Type B pancreatic cell (in vitro differentiated cells): ENCODE measurements around the gene APH1B. TPM values are rescaled to one million over a fixed set of nuclear protein-coding genes. Genes with fewer than 3 reads are reported as not detected.
"Not testable (repeated sequence)": the region's sequence is repeated elsewhere in the genome, so short reads cannot be mapped to it uniquely, and the experiment has no call there.

Source experiments
- DNase-seq: peaks from one replicate; pipeline ENCODE4 v3.0.0; 2021; ENCODE audit warnings: mixed read lengths; ENCODE audit not compliant: unreplicated experiment; ENCODE audit errors: extremely low spot score
- H3K27ac Mint-ChIP-seq: 2 replicates; pipeline ENCODE4 v1.8.0; 2021; ENCODE audit warnings: mild to moderate bottlenecking, mixed read lengths
- H3K27me3 Mint-ChIP-seq: 2 replicates; pipeline ENCODE4 v1.8.0; 2021; ENCODE audit warnings: mixed read lengths
- H3K36me3 Mint-ChIP-seq: 2 replicates; pipeline ENCODE4 v1.8.0; 2021; ENCODE audit warnings: mixed read lengths
- H3K4me1 Mint-ChIP-seq: one replicate; pipeline ENCODE4 v1.8.0; 2021; ENCODE audit warnings: mixed read lengths; ENCODE audit not compliant: unreplicated experiment
- H3K4me3 Mint-ChIP-seq: 2 replicates; pipeline ENCODE4 v1.8.0; 2021; ENCODE audit warnings: mild to moderate bottlenecking, mixed read lengths
- H3K9me3 Mint-ChIP-seq: 2 replicates; pipeline ENCODE4 v1.8.0; 2021; ENCODE audit warnings: mixed read lengths
- total RNA-seq: library from RNA; stranded (reverse); gene quantifications from 2 replicates; pipeline ENCODE4 v1.2.1, GENCODE V29; 2021; ENCODE audit warnings: low replicate concordance
- TF ChIP-seq, protein P1 (sequence below): fragments of 200-600 bp; sonication (generic); conservative IDR thresholded peaks from 2 replicates; pipeline ENCODE4 v1.5.0; 2021; ENCODE audit warnings: antibody characterized with exemption, mild to moderate bottlenecking

The APH1B gene
- total RNA-seq, 1 donor from 2014 or later, result 16.0 TPM

DNA sequence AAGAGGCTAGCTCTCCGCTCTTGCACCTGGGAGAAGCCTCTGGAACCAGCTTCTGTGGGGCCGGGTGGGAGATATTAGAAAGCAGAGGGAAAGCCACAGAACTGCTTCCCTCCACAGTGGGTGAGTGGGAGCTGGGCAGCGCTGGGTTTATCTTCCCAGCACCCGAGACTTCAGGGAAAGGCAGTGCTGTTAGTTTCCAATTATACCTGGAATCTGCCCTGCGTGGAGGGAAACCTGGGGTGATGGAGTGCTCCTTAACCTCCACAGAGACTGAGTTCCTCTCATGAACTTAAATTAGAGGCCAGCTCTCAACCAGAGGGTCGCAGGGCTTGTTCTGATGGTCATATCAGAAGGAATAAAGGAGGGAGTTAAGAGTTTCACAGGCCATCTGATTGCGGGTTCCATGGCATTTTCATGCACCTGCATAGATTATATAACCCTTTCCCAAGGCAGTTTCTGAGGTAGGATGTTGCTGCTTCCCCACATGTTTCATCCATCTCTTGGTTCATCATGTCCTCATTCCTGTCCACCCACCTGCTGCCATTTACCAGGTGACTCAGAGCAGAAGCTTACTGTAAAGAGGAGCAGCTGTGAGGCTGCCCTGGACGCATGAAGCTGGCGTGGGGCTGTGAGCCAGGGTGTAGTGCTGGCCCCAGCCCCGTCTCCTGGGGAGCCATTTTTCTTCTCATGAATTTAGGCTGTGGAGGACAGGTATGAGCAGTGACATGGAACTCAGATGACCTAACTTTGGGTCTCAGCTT, 61.8 kb downstream of the APH1B start:
- H3K27ac Mint-ChIP-seq, result no peak overlapping the region

DNA sequence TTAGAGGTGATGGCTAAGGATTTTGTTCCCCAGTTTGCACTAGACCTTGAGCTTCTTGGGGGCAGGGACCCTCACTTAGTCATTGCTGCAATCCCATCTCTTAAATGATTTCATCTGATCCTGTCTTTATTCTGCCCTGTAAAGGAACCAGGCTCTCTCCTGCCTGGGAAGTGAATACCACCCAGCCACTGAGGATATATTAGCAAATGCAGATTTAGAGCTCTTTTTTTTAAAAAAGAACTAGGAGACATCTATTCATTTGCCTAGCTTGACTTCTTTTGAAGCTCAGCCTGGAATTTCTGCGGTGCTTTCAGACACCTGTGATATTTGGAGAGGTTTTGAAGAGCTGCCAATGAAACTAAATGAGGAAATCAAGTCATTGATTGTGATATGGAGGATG, 62.4 kb downstream of the APH1B start:
- Mint-ChIP-seq H3K27me3 (peaks cover 29% of the 10 kb centered on the region), H3K4me1 (peaks cover 13% of the 10 kb centered on the region), H3K27ac (no peak overlapping the region), H3K4me3 (no peak overlapping the region), H3K9me3 (no peaks in the 10 kb centered on the region), H3K36me3 (no peaks in the 10 kb centered on the region)
- DNase-seq, result no peak
- TF ChIP-seq, protein P1, sequence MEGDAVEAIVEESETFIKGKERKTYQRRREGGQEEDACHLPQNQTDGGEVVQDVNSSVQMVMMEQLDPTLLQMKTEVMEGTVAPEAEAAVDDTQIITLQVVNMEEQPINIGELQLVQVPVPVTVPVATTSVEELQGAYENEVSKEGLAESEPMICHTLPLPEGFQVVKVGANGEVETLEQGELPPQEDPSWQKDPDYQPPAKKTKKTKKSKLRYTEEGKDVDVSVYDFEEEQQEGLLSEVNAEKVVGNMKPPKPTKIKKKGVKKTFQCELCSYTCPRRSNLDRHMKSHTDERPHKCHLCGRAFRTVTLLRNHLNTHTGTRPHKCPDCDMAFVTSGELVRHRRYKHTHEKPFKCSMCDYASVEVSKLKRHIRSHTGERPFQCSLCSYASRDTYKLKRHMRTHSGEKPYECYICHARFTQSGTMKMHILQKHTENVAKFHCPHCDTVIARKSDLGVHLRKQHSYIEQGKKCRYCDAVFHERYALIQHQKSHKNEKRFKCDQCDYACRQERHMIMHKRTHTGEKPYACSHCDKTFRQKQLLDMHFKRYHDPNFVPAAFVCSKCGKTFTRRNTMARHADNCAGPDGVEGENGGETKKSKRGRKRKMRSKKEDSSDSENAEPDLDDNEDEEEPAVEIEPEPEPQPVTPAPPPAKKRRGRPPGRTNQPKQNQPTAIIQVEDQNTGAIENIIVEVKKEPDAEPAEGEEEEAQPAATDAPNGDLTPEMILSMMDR, result no peak

More for the DNA sequence above, 61.8 kb downstream of the APH1B start:
- no peak overlapping the region for H3K4me3 Mint-ChIP-seq
- H3K4me1 Mint-ChIP-seq, result peaks cover 11% of the 10 kb centered on the region
- no peak for DNase-seq
- H3K9me3 Mint-ChIP-seq, result no peaks in the 10 kb centered on the region
- peaks cover 25% of the 10 kb centered on the region for H3K27me3 Mint-ChIP-seq
- no peaks in the 10 kb centered on the region for H3K36me3 Mint-ChIP-seq
- TF ChIP-seq, protein P1, result no peak

DNA sequence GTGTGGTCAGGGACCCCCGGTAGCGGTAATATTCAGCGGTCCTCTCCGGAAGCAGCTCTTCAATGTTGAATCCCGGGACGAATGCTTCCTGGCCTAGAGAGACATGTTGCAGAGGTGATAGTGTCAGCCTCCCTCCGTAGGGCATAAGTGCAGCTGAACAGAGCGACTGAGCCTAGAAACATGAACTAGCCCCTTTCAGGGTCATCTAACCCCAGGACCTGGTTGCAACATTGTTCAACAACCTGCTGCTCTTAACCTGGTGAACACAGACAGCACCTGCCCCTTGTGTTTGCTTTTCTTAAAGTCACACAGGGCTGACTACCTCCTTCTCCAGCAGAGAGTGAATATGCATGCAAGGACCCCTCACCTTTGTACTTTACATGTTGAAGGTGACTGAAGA, 62.9 kb downstream of the APH1B start:
- Mint-ChIP-seq H3K27ac (no peak overlapping the region), H3K9me3 (no peaks in the 10 kb centered on the region), H3K4me3 (no peak overlapping the region), H3K27me3 (peaks cover 32% of the 10 kb centered on the region), H3K4me1 (peaks cover 16% of the 10 kb centered on the region), H3K36me3 (no peaks in the 10 kb centered on the region)
- TF ChIP-seq, protein P1, result no peak
- DNase-seq, result no peak

DNA sequence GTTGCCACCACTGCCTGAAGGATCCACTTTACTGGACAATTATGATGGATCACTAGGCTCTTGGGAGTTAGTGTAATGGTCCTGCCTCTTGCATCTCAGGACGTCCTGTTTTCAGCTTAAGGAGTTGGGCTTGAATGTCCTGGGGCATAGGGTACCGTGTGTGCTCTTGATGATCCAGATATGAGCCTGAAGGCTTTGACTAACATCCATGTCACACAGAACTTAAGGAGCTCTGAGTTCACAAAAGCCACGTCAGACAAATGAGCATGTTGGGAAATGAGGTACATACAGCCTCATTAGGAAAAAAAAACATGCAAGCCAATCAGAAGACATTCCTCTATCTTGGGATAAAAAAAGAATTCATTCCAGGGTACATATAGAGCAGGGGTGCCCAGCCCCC, 63.5 kb downstream of the APH1B start:
- H3K4me3 Mint-ChIP-seq, result no peak overlapping the region
- H3K36me3 Mint-ChIP-seq, result no peaks in the 10 kb centered on the region
- H3K4me1 Mint-ChIP-seq, result peaks cover 16% of the 10 kb centered on the region
- TF ChIP-seq, protein P1, result no peak
- no peaks in the 10 kb centered on the region for H3K9me3 Mint-ChIP-seq
- H3K27me3 Mint-ChIP-seq, result peaks cover 32% of the 10 kb centered on the region
- no peak overlapping the region for H3K27ac Mint-ChIP-seq
- no peak for DNase-seq

DNA sequence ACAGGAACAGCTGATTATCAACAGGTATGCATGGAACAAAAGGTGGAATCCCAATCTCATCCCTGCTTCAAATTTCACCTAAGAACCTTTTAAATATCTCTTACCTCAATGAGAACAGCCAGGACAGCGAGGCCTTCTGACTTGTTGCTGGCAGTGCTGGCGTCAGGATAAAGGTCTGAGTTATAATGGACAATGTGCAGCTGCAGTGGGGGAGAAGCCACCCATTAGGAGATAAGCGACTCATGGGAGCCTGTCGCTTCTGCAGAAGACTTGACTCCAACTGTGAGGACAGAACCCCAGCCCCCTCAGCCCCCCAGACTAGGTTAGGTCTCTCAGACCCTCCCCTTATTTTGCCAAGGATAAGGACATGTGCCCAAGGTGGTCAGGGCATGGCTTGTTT, 64.5 kb downstream of the APH1B start:
- peaks cover 35% of the 10 kb centered on the region for H3K27me3 Mint-ChIP-seq
- DNase-seq, result no peak
- H3K4me3 Mint-ChIP-seq, result no peak overlapping the region
- no peaks in the 10 kb centered on the region for H3K9me3 Mint-ChIP-seq
- H3K27ac Mint-ChIP-seq, result no peak overlapping the region
- H3K4me1 Mint-ChIP-seq, result peaks cover 19% of the 10 kb centered on the region
- TF ChIP-seq, protein P1, result no peak
- no peaks in the 10 kb centered on the region for H3K36me3 Mint-ChIP-seq

DNA sequence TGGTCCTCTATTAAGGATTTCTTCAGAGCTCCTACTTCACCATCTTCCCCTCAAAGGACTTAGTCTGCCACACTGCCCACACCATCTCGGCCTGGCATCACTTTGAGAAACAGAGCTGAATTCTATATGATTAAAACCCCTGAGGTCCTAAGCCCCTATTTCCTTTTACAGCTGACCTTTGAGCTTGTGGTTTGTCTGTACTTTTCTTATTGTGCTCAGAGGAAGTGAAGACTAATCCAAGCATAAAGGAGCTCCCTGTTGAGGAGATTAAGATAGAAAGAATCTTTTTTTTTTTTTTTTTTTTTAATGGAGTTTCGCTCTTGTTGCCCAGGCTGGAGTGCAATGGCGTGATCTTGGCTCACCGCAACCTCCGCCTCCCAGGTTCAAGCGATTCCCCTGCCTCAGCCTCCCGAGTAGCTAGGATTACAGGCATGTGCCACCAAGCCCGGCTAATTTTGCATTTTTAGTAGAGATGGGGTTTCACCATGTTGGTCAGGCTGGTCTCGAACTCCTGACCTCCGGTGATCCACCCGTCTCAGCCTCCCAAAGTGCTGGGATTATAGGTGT, 65.7 kb downstream of the APH1B start:
- H3K36me3 Mint-ChIP-seq, H3K4me3 Mint-ChIP-seq, H3K9me3 Mint-ChIP-seq, H3K27ac Mint-ChIP-seq, DNase-seq: not testable (repeated sequence)
- peaks cover 36% of the 10 kb centered on the region for H3K27me3 Mint-ChIP-seq
- peaks cover 26% of the 10 kb centered on the region for H3K4me1 Mint-ChIP-seq
